ENCODE data around the gene STAM2. TPM values are rescaled to one million over a fixed set of nuclear protein-coding genes. Genes with fewer than 3 reads are reported as not detected.

The STAM2 gene
- total RNA-seq, 1 experiment from 2014 or later, result 14.2 TPM

- no peak overlapping the region for H2BK120ac ChIP-seq (ENCODE audit: low read depth, low read length, poor library complexity, severe bottlenecking)
- no peak overlapping the region for H3K56ac ChIP-seq (ENCODE audit: insufficient read length, low read depth, low read length)
- no peak overlapping the region for H4K91ac ChIP-seq (ENCODE audit: insufficient read length, low read depth, low read length)
- no peak overlapping the region for H3T11ph ChIP-seq (ENCODE audit: low read length)
- no peak overlapping the region for H2AK5ac ChIP-seq (ENCODE audit: insufficient read length, low read length)
- no peak overlapping the region for H3K18ac ChIP-seq (ENCODE audit: insufficient read length, low read depth, low read length)
- no peak overlapping the region for H3K4ac ChIP-seq (ENCODE audit: low read depth, low read length)
- H3K9me3 ChIP-seq (ENCODE audit: control insufficient read depth, low read depth, low read length), result peaks cover 7% of the 10 kb centered on the region
- H3K23me2 ChIP-seq (ENCODE audit: insufficient read length, low read depth, low read length, poor library complexity, severe bottlenecking), result peaks cover 4% of the 10 kb centered on the region
- no peaks in the 10 kb centered on the region for H3K27me3 ChIP-seq (ENCODE audit: insufficient read depth, low read length)
- H3K79me1 ChIP-seq (ENCODE audit: insufficient read depth, low read depth, low read length, poor library complexity, severe bottlenecking), result no peaks in the 10 kb centered on the region
- H3K14ac ChIP-seq (ENCODE audit: insufficient read depth, low read length), result 0 out of 2 replicates have a peak overlapping the region, but pooled peaks have one; percentile 23
- H3K27ac ChIP-seq (ENCODE audit: insufficient read length, low read depth, low read length), result no peak overlapping the region
- no peak for DNase-seq
- H2BK20ac ChIP-seq (ENCODE audit: low read depth, low read length, poor library complexity, severe bottlenecking), result no peak overlapping the region
- H4K20me1 ChIP-seq (ENCODE audit: control insufficient read depth, insufficient read depth, insufficient read length), result no peaks in the 10 kb centered on the region
- Mint-ChIP-seq H3K4me3 (peak overlapping the region; percentile 94 to 95), H3K4me1 (peaks cover 8 to 9% of the 10 kb centered on the region in 2 experiments), H3K9me3 (peaks cover 23 to 29% of the 10 kb centered on the region in 2 experiments), H3K27me3 (ENCODE audit: low read depth) (peaks cover 14% of the 10 kb centered on the region), H3K36me3 (ENCODE audit: insufficient read depth in 1 of 3, low read depth in 3 of 3) (peaks cover 4 to 15% (median 9%) of the 10 kb centered on the region in 3 experiments; a peak in 5 of 7 replicates), H3K27ac (peak overlapping the region in 2 of 3 experiments; percentile 27 to 100; a peak in 3 of 7 replicates)
- no peaks in the 10 kb centered on the region for H3K4me1 ChIP-seq (ENCODE audit: insufficient read depth, low read length)
- TF ChIP-seq, protein P1, sequence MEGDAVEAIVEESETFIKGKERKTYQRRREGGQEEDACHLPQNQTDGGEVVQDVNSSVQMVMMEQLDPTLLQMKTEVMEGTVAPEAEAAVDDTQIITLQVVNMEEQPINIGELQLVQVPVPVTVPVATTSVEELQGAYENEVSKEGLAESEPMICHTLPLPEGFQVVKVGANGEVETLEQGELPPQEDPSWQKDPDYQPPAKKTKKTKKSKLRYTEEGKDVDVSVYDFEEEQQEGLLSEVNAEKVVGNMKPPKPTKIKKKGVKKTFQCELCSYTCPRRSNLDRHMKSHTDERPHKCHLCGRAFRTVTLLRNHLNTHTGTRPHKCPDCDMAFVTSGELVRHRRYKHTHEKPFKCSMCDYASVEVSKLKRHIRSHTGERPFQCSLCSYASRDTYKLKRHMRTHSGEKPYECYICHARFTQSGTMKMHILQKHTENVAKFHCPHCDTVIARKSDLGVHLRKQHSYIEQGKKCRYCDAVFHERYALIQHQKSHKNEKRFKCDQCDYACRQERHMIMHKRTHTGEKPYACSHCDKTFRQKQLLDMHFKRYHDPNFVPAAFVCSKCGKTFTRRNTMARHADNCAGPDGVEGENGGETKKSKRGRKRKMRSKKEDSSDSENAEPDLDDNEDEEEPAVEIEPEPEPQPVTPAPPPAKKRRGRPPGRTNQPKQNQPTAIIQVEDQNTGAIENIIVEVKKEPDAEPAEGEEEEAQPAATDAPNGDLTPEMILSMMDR (conservative IDR thresholded peaks at IDR 0.05), result peak; percentile 5; the same call in 2 of the 3 replicates
- no peak overlapping the region for H2AFZ ChIP-seq (ENCODE audit: low read length)
- H2BK5ac ChIP-seq (ENCODE audit: insufficient read length, low read length), result no peak overlapping the region
- H2BK12ac ChIP-seq (ENCODE audit: insufficient read length, low read depth, low read length), result no peak overlapping the region
- no peak overlapping the region for H3K23ac ChIP-seq (ENCODE audit: insufficient read length, low read depth, low read length)
- H3K79me2 ChIP-seq (ENCODE audit: insufficient read depth, low read length), result 0 out of 2 replicates have a peak, but pooled peaks cover 1% of the 10 kb centered on the region
- H2BK15ac ChIP-seq (ENCODE audit: low read depth, low read length), result no peak overlapping the region
- H4K5ac ChIP-seq (ENCODE audit: insufficient read length, low read depth, low read length), result no peak overlapping the region
- peak overlapping the region; percentile 24 for H3K9ac ChIP-seq (ENCODE audit: extremely low read depth, insufficient read length, low read length)
- peak overlapping the region; percentile 82 for H3K4me2 ChIP-seq (ENCODE audit: insufficient read depth, insufficient read length, low read length)
- no peak overlapping the region for H4K8ac ChIP-seq (replicated peaks; ENCODE audit: insufficient read length, low read depth, low read length)
- WGBS (ENCODE audit: extremely low coverage, insufficient read length, low lambda C conversion rate), result no CpG with 5 or more reads among the region's 29 CpGs
These were observed 651 bp upstream of the STAM2 start for GRCh38 chr2:152176113-152176714.

All from H9 (cell line).